Heart left ventricle (tissue), 16 donors: ENCODE measurements around the gene CLDN1. TPM values are rescaled to one million over a fixed set of nuclear protein-coding genes. Genes with fewer than 3 reads are reported as not detected.

Experiments
- ATAC-seq, 4 donors: fragments of 200-7000 bp; cut with Tn5 transposase; one replicate each; pipeline ENCODE4 v1.9.1; 2020 to 2022; ENCODE audit warnings: moderate library complexity in 4 of 4, mild to moderate bottlenecking in 3 of 4, moderate number of reproducible peaks in 1 of 4
- DNase-seq, 5 donors: peaks; one replicate each; pipeline ENCODE4 v3.0.0-alpha.2; 2020
- H3K27ac ChIP-seq, 12 donors: fragments of 200-600 bp; sonication (generic) in 4 of 12; one replicate each; pipeline versions ENCODE4 v1.5.0 to v1.8.0; 2016 to 2022; ENCODE audit warnings: mild to moderate bottlenecking in 2 of 12
- H3K27me3 ChIP-seq, 9 donors: fragments of 200-600 bp; sonication (generic) in 2 of 9; one replicate each; pipeline versions ENCODE4 v1.5.1 to v1.8.0; 2016 to 2022; ENCODE audit warnings: mild to moderate bottlenecking in 3 of 9
- H3K36me3 ChIP-seq, 9 donors: fragments of 200-600 bp; sonication (generic) in 2 of 9; one replicate each; pipeline versions ENCODE4 v1.5.0 to v1.8.0; 2018 to 2022; ENCODE audit warnings: mild to moderate bottlenecking in 2 of 9
- H3K4me1 ChIP-seq, 12 donors: fragments of 200-600 bp; sonication (generic) in 4 of 12; one replicate each; pipeline versions ENCODE4 v1.5.0 to v1.8.0; 2016 to 2022; ENCODE audit warnings: mild to moderate bottlenecking in 3 of 12
- H3K4me3 ChIP-seq, 12 donors: fragments of 200-600 bp; sonication (generic) in 4 of 12; one replicate each; pipeline versions ENCODE4 v1.5.0 to v1.8.0; 2017 to 2022; ENCODE audit warnings: mild to moderate bottlenecking in 9 of 12, moderate library complexity in 4 of 12
- H3K9me3 ChIP-seq, 12 donors: fragments of 200-600 bp; sonication (generic) in 4 of 12; one replicate each; pipeline versions ENCODE4 v1.5.0 to v1.8.0; 2016 to 2022; ENCODE audit warnings: mild to moderate bottlenecking in 1 of 12
- POLR2A ChIP-seq, 2 donors: fragments of 450-650 bp; IDR thresholded peaks; one replicate each; pipeline ENCODE4 v1.6.1; 2017; ENCODE audit warnings: antibody characterized with exemption in 2 of 2, mild to moderate bottlenecking in 2 of 2, moderate library complexity in 2 of 2
- WGBS, 4 donors: extraction: QIAGEN DNeasy Blood & Tissue Kit in 2 of 4; methylation state at CpG; one replicate each; pipeline versions ENCODE4 v1.1.5 to v1.1.7; 2013 to 2018; 5-methylcytosine and 5-hydroxymethylcytosine counted together
- intact Hi-C, 10 donors: fragments of 100-400 bp; cut with DNase I; formaldehyde crosslinking; loops; one replicate each; pipeline versions ENCODE4 v1.11.1 to v1.14.2; 2022
- polyA plus RNA-seq, 2 donors: library from polyadenylated mRNA; stranded (reverse); fragments of 200-250 nt; gene quantifications; one replicate each; pipeline ENCODE4 v1.2.3, GENCODE V29; 2013
- total RNA-seq, 9 donors: library from RNA; depleted of rRNA in 2 of 9; stranded (reverse); fragments of >200 nt in 2 of 9; fragmentation: NEBNext Ultra II Directional in 3 of 9; extraction: Animal tissue kit (Norgen Biotek cat#: 25700) in 3 of 9; gene quantifications; one replicate each; pipeline versions ENCODE4 v1.1.0 to v1.2.4, GENCODE V29; 2016 to 2023
- TF ChIP-seq, protein P1 (sequence below), 12 donors: fragments of 200-600 bp; sonication (generic) in 4 of 12; IDR thresholded peaks; one replicate each; pipeline versions ENCODE4 v1.5.0 to v1.8.0; 2018 to 2022; ENCODE audit warnings: antibody characterized with exemption in 12 of 12, mild to moderate bottlenecking in 5 of 12
- donor health status: ischemic (EF 13 %, LVEDD 7.1; RV severe dilation, severe dysfunction).
- donor health status: healthy with polysubstance abuse.
- donor health status: DM: no; HTN: yes; CAD: no.
- donor health status: DM: no; HTN: no; CAD: no.
- donor health status: ischemic (EF 25% LVEDD 6.9; RV normal size, moderate dysfunction).
- donor health status: ischemic (EF 25% LVEDD 5.7; RV mildly dilated, moderate dysfunction).
- donor health status: healthy.
- donor health status: DM: yes; HTN: yes; CAD: no.
- donor health status: ischemic (EF 35%, LVEDD 5.7; RV mildly dilated, moderate dysfunction).
- donor health status: nonischemic (EF 11% LVEDD 7.7; RV severe dilation, severe dysfunction).
- donor health status: DM: yes; HTN: yes; CAD: no.
- donor health status: PGD.
- donor health status: ischemic (EF 29% LVEDD 5.4; RV normal size, mild dysfunction).
- donor health status: nonischemic (EF 23%, LVEDD 6.1; RV moderate dilation, normal function).

Gene CLDN1
- total and polyA plus RNA-seq, 11 donors, result 0.11 to 45.0 (median 0.26) TPM; not detected in 3

DNA sequence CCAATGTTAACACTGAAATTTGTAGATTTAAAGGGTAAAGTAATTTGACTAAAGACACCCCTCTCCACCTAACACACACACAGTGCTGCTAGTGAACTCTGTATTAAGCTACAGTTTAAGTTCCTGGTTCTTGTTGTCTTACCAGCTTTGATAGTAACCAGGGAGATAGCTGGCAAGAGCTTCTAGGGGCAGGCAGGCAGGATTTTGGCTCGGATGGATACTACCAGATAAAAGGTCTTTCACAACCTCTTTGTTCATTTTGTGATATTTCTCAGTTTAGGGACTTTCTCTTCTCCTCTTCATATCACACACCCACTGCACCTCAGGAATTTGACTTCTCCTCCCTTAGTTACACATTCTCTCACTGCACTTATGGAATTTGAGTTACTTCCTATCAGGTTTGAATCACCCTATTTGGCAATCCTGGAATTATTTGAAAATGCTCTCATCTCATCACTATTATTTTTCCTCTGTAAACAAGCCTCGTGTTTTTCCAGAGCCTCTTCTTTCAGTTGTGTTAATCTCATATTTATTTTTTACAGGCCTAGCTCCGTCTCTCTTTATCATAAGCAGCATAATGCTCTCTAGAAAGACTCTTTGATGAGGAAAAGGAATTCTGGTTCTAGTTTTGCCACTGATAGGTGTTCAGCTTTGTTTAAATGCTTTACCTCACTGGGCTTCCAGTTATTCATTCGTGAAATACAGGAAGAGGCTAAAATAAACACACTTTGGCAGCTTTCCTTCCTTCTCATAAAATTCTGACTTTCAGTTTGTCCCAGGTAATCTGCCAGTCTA, 23.0 kb upstream of the CLDN1 start:
- Histone ChIP-seq H3K27ac (peak overlapping the region in 8 of 12 donors; percentile 11 to 63 (median 26)), H3K9me3 (peaks cover 0 to 4% (median 0%) of the 10 kb centered on the region in 12 donors), H3K27me3 (no peaks in the 10 kb centered on the region), H3K4me3 (no peak overlapping the region), H3K4me1 (peaks cover 0 to 19% (median 12%) of the 10 kb centered on the region in 12 donors), H3K36me3 (no peaks in the 10 kb centered on the region)
- intact Hi-C loops, result no loop called here
- no peak for TF ChIP-seq POLR2A (IDR thresholded peaks at IDR 0.05)
- TF ChIP-seq, protein P1, sequence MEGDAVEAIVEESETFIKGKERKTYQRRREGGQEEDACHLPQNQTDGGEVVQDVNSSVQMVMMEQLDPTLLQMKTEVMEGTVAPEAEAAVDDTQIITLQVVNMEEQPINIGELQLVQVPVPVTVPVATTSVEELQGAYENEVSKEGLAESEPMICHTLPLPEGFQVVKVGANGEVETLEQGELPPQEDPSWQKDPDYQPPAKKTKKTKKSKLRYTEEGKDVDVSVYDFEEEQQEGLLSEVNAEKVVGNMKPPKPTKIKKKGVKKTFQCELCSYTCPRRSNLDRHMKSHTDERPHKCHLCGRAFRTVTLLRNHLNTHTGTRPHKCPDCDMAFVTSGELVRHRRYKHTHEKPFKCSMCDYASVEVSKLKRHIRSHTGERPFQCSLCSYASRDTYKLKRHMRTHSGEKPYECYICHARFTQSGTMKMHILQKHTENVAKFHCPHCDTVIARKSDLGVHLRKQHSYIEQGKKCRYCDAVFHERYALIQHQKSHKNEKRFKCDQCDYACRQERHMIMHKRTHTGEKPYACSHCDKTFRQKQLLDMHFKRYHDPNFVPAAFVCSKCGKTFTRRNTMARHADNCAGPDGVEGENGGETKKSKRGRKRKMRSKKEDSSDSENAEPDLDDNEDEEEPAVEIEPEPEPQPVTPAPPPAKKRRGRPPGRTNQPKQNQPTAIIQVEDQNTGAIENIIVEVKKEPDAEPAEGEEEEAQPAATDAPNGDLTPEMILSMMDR (IDR thresholded peaks at IDR 0.05), result no peak
- ATAC-seq (peak; percentile 94 to 99 (median 96)), DNase-seq (peak in 2 of 5 donors; percentile 18 to 27)
- 8 to 13% (median 10%) methylated on average over 4 of the region's 4 CpGs for WGBS, 4 donors

DNA sequence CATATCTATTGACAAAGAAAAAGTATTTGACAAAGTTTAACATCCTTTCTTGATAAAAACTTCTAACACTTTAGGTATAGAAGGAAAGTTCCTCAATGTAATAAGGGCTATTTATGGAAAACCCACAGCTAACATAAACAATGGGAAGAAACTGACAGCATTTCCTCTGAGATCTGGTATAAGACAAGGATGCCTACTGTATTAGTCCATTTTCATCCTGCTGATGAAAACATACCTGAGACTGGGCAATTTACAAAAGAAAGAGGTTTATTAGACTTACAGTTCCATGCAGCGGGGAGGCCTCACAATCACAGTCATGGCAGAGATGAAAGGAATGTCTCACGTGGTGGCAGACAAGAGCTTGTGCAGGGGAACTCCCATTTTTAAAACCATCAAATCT, 17.8 kb upstream of the CLDN1 start:
- Histone ChIP-seq H3K9me3 (peaks cover 0 to 4% (median 0%) of the 10 kb centered on the region in 12 donors), H3K27ac (no peak overlapping the region), H3K27me3 (no peaks in the 10 kb centered on the region), H3K36me3 (no peaks in the 10 kb centered on the region), H3K4me3 (no peak overlapping the region), H3K4me1 (peaks cover 0 to 26% (median 5%) of the 10 kb centered on the region in 12 donors)
- 74 to 78% (median 78%) methylated on average over 2 of the region's 2 CpGs for WGBS, 4 donors
- TF ChIP-seq, protein P1 (IDR thresholded peaks at IDR 0.05), result no peak
- DNase-seq (no peak), ATAC-seq (no peak)
- intact Hi-C loops, result no loop called here

DNA sequence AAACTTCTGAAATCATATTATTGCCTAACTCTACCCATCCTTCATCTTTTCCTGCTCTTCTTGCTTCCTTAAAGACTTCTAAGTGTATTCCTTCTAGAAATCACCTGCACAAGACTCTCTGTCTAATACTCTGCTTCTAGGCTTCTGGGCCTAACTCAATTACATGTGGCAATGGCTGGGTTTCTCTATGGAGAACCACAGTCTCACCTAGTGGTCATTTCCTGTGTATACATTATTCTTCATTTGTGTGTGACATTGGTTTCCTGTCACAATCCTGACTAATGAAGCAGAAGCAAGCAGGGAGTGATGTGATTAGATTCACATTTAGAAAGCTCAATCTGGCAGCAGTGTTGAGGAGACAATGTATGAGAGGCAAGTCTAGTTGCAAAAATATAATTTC, 16.9 kb upstream of the CLDN1 start:
- Histone ChIP-seq H3K4me3 (no peak overlapping the region), H3K36me3 (no peaks in the 10 kb centered on the region), H3K27me3 (no peaks in the 10 kb centered on the region), H3K4me1 (peaks cover 0 to 19% (median 0%) of the 10 kb centered on the region in 12 donors), H3K27ac (no peak overlapping the region), H3K9me3 (peaks cover 0 to 4% (median 0%) of the 10 kb centered on the region in 12 donors)
- intact Hi-C loops, result no loop called here
- no peak for ATAC-seq
- TF ChIP-seq, protein P1 (IDR thresholded peaks at IDR 0.05), result no peak
- TF ChIP-seq POLR2A (IDR thresholded peaks at IDR 0.05), result no peak
- DNase-seq, result no peak

DNA sequence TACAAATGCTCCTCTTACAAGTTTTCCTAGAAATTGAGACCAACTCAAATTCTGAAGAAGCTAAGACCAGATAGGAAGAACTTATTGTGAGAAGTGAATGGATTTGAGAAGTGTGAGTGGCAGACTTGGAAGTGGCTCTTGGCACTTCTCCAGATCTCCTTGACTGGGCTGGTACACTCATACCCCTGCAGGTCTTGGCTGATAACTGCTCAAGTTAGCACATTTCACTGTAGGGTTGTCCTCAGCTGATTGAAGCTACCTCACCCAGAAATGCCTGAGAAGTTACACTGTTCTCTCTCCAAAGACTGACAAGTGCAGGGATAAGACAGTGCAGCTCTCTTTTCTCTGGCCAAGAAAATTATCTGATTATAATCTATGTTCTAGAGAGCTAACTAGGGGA, 16.5 kb upstream of the CLDN1 start:
- ATAC-seq (peak in 2 of 4 donors; percentile 57 to 67), DNase-seq (no peak)
- Histone ChIP-seq H3K4me3 (no peak overlapping the region), H3K27ac (no peak overlapping the region), H3K36me3 (no peaks in the 10 kb centered on the region), H3K4me1 (peaks cover 0 to 19% (median 0%) of the 10 kb centered on the region in 12 donors), H3K27me3 (no peaks in the 10 kb centered on the region), H3K9me3 (peaks cover 0 to 4% (median 0%) of the 10 kb centered on the region in 12 donors)
- TF ChIP-seq, protein P1 (IDR thresholded peaks at IDR 0.05), result no peak
- no peak for TF ChIP-seq POLR2A (IDR thresholded peaks at IDR 0.05)
- intact Hi-C loops, result no loop called here
